A172 (cell line): ENCODE data around the gene BCL2L1. TPM values are rescaled to one million over a fixed set of nuclear protein-coding genes. Genes with fewer than 3 reads are reported as not detected.

ENCODE experiments used
- DNase-seq: peaks from one replicate; pipeline ENCODE4 v3.0.0-alpha.2; 2015; ENCODE audit warnings: low spot score
- total RNA-seq: library from RNA; depleted of rRNA; stranded (reverse); fragments of >200 nt; shearing (Covaris generic); gene quantifications from 2 replicates; pipeline ENCODE4 v1.2.3, GENCODE V29; 2014

BCL2L1 gene
- total RNA-seq, 1 experiment from 2014 or later, result 202 TPM

GRCh38 chr20:31709939-31710338, 12.7 kb downstream of the BCL2L1 start:
- no peak for DNase-seq

- no peak for DNase-seq
Observed at GRCh38 chr20:31708736-31709534, 13.7 kb downstream of the BCL2L1 start.

GRCh38 chr20:31707994-31708735, 14.5 kb downstream of the BCL2L1 start:
- DNase-seq, result no peak

- DNase-seq, result no peak
Observed at GRCh38 chr20:31707258-31707615, 15.4 kb downstream of the BCL2L1 start.

- DNase-seq, result no peak
Observed at GRCh38 chr20:31706607-31707257, 15.9 kb downstream of the BCL2L1 start.

- DNase-seq, result no peak
Observed at GRCh38 chr20:31705598-31706597, 16.8 kb downstream of the BCL2L1 start.

- DNase-seq, result no peak
Observed at GRCh38 chr20:31705191-31705590, 17.5 kb downstream of the BCL2L1 start.

- DNase-seq, result peak; percentile 98
Observed at GRCh38 chr20:31704225-31705119, 18.2 kb downstream of the BCL2L1 start.

- no peak for DNase-seq
Observed at GRCh38 chr20:31701591-31701990, 21.1 kb downstream of the BCL2L1 start.

GRCh38 chr20:31700747-31701146, 21.9 kb downstream of the BCL2L1 start:
- no peak for DNase-seq

- no peak for DNase-seq
Observed at GRCh38 chr20:31699801-31700728, 22.6 kb downstream of the BCL2L1 start.

GRCh38 chr20:31698803-31699718, 23.6 kb downstream of the BCL2L1 start:
- peak; percentile 99 for DNase-seq

- no peak for DNase-seq
Observed at GRCh38 chr20:31698243-31698802, 24.3 kb downstream of the BCL2L1 start.

GRCh38 chr20:31695849-31696804, 26.5 kb downstream of the BCL2L1 start:
- DNase-seq, result peak; percentile 100

- DNase-seq, result no peak
Observed at GRCh38 chr20:31694842-31695593, 27.6 kb downstream of the BCL2L1 start.
